Stimulated activated CD4-positive, alpha-beta T cell treated with anti-CD3 and anti-CD28 coated beads, Interleukin-2, amount 100 ng/mL, for 4 hours (primary cell): ENCODE data around the gene GOSR1.
"Not testable (repeated sequence)": the region's sequence is repeated elsewhere in the genome, so short reads cannot be mapped to it uniquely, and the experiment has no call there.

Experiments used
- DNase-seq: peaks from one replicate; pipeline ENCODE4 v3.0.0-alpha.2; 2020; ENCODE audit warnings: low read depth

GOSR1 gene

GRCh38 chr17:30563131-30563904 is 86.1 kb downstream of the GOSR1 start:
- DNase-seq = not testable (repeated sequence)

GRCh38 chr17:30563905-30564390 is 86.7 kb downstream of the GOSR1 start:
- not testable (repeated sequence) for DNase-seq

- not testable (repeated sequence) for DNase-seq
Measured at GRCh38 chr17:30564422-30565072, 87.3 kb downstream of the GOSR1 start.

- DNase-seq = no peak
Measured at GRCh38 chr17:30565073-30565935, 88.1 kb downstream of the GOSR1 start.

- not testable (repeated sequence) for DNase-seq
Measured at GRCh38 chr17:30566104-30566503, 88.9 kb downstream of the GOSR1 start.

- DNase-seq = not testable (repeated sequence)
Measured at GRCh38 chr17:30566516-30567225, 89.5 kb downstream of the GOSR1 start.

- no peak for DNase-seq
Measured at GRCh38 chr17:30567231-30568116, 90.3 kb downstream of the GOSR1 start.

GRCh38 chr17:30568117-30568430 is 90.9 kb downstream of the GOSR1 start:
- no peak for DNase-seq

GRCh38 chr17:30569531-30570175 is 92.4 kb downstream of the GOSR1 start:
- not testable (repeated sequence) for DNase-seq

GRCh38 chr17:30570191-30570590 is 93.0 kb downstream of the GOSR1 start:
- no peak for DNase-seq

- DNase-seq = no peak
Measured at GRCh38 chr17:30570596-30571265, 93.5 kb downstream of the GOSR1 start.

GRCh38 chr17:30571404-30571803 is 94.2 kb downstream of the GOSR1 start:
- DNase-seq = not testable (repeated sequence)

- DNase-seq = no peak
Measured at GRCh38 chr17:30571921-30572320, 94.7 kb downstream of the GOSR1 start.

- DNase-seq = not testable (repeated sequence)
Measured at GRCh38 chr17:30572651-30573554, 95.7 kb downstream of the GOSR1 start.

GRCh38 chr17:30573603-30574175 is 96.5 kb downstream of the GOSR1 start:
- DNase-seq = no peak

GRCh38 chr17:30574309-30574708 is 97.1 kb downstream of the GOSR1 start:
- not testable (repeated sequence) for DNase-seq

- DNase-seq = not testable (repeated sequence)
Measured at GRCh38 chr17:30574806-30575205, 97.6 kb downstream of the GOSR1 start.

- not testable (repeated sequence) for DNase-seq
Measured at GRCh38 chr17:30575648-30576325, 98.6 kb downstream of the GOSR1 start.
